ENCODE results near the gene WARS2. TPM values are rescaled to one million over a fixed set of nuclear protein-coding genes. Genes with fewer than 3 reads are reported as not detected.

The WARS2 gene
- total RNA-seq, 1 experiment from 2014 or later: 27.7 TPM

GRCh38 chr1:119006406-119007279, 133.8 kb downstream of the WARS2 start:
- intact Hi-C loops (cut with micrococcal nuclease): no loop called here
- no peaks in the 10 kb centered on the region for H3K36me3 Mint-ChIP-seq (ENCODE audit: insufficient read depth, unreplicated experiment)
- TF ChIP-seq, protein P1, sequence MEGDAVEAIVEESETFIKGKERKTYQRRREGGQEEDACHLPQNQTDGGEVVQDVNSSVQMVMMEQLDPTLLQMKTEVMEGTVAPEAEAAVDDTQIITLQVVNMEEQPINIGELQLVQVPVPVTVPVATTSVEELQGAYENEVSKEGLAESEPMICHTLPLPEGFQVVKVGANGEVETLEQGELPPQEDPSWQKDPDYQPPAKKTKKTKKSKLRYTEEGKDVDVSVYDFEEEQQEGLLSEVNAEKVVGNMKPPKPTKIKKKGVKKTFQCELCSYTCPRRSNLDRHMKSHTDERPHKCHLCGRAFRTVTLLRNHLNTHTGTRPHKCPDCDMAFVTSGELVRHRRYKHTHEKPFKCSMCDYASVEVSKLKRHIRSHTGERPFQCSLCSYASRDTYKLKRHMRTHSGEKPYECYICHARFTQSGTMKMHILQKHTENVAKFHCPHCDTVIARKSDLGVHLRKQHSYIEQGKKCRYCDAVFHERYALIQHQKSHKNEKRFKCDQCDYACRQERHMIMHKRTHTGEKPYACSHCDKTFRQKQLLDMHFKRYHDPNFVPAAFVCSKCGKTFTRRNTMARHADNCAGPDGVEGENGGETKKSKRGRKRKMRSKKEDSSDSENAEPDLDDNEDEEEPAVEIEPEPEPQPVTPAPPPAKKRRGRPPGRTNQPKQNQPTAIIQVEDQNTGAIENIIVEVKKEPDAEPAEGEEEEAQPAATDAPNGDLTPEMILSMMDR (IDR thresholded peaks at IDR 0.05; ENCODE audit: unreplicated experiment): no peak
- no peak overlapping the region for H3K4me3 Mint-ChIP-seq (ENCODE audit: unreplicated experiment)
- H3K4me1 Mint-ChIP-seq (ENCODE audit: insufficient read depth, unreplicated experiment): peaks cover 18% of the 10 kb centered on the region
- POLR2A ChIA-PET: no interaction called here
- H3K9me3 Mint-ChIP-seq (ENCODE audit: unreplicated experiment): no peaks in the 10 kb centered on the region
- H3K27ac Mint-ChIP-seq (ENCODE audit: low read depth, unreplicated experiment): no peak overlapping the region
- CTCF ChIA-PET: interaction anchor here (0.7 kb wide), 1 partner anchor 12 kb away, joined by 3 read pairs; no protein-coding TSS in a partner anchor
- BruUV-seq (replicated peaks): no TSS peak
- no peaks in the 10 kb centered on the region for H3K27me3 Mint-ChIP-seq (ENCODE audit: insufficient read depth, unreplicated experiment)
- DNase-seq (ENCODE audit: unreplicated experiment): no peak

DNA sequence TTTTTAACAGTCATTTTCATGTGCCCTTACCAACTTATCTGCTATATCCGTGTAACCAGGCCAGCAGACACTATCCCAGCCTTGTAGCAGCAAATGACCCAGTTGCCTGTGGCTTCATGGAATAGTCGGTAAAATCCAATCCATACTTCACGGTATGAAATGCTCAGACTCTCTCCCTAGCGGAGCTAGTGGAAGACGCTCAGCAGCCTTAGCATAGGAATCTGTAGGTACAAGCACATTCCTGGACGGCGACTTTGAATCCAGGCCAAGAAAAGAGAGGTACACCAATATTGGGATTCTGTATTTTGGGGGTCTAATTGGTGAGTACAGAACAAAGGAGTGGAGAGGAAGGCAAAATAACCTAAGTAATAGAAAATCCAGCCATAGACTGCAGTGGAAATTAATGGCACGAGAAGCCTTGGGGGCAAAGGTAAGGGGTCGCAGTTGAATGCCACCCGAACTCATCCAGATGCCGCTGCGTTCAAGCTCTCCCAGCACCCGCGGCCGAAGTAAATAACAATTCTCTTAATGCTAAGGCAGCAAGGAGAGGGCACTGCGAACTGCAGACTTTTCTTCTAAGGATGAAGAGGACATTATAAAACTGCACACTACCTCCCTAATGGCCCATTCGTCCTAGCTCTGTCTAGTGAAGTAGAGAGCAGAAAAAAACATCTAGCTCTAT, 134.6 kb downstream of the WARS2 start:
- DNase-seq (ENCODE audit: unreplicated experiment): no peak
- ChIA-PET CTCF (interaction anchor here (0.6 to 1.2 kb wide), 5 partner anchors 8 to 854 kb away, joined by 3 to 5 read pairs (median 4); no protein-coding TSS in a partner anchor), POLR2A (interaction anchor here (0.5 kb wide), 1 partner anchor 72 kb away, joined by 3 read pairs; no protein-coding TSS in a partner anchor)
- TF ChIP-seq, protein P1 (IDR thresholded peaks at IDR 0.05; ENCODE audit: unreplicated experiment): no peak
- no peaks in the 10 kb centered on the region for H3K36me3 Mint-ChIP-seq (ENCODE audit: insufficient read depth, unreplicated experiment)
- peaks cover 18% of the 10 kb centered on the region for H3K4me1 Mint-ChIP-seq (ENCODE audit: insufficient read depth, unreplicated experiment)
- H3K4me3 Mint-ChIP-seq (ENCODE audit: unreplicated experiment): no peak overlapping the region
- intact Hi-C loops (cut with micrococcal nuclease): no loop called here
- H3K9me3 Mint-ChIP-seq (ENCODE audit: unreplicated experiment): no peaks in the 10 kb centered on the region
- no peaks in the 10 kb centered on the region for H3K27me3 Mint-ChIP-seq (ENCODE audit: insufficient read depth, unreplicated experiment)
- BruUV-seq (replicated peaks): no TSS peak
- no peak overlapping the region for H3K27ac Mint-ChIP-seq (ENCODE audit: low read depth, unreplicated experiment)

GRCh38 chr1:119004781-119005180, 135.7 kb downstream of the WARS2 start:
- Mint-ChIP-seq H3K4me1 (ENCODE audit: insufficient read depth, unreplicated experiment) (peaks cover 18% of the 10 kb centered on the region), H3K9me3 (ENCODE audit: unreplicated experiment) (no peaks in the 10 kb centered on the region), H3K36me3 (ENCODE audit: insufficient read depth, unreplicated experiment) (no peaks in the 10 kb centered on the region), H3K27me3 (ENCODE audit: insufficient read depth, unreplicated experiment) (no peaks in the 10 kb centered on the region), H3K4me3 (ENCODE audit: unreplicated experiment) (no peak overlapping the region), H3K27ac (ENCODE audit: low read depth, unreplicated experiment) (no peak overlapping the region)
- no peak for DNase-seq (ENCODE audit: unreplicated experiment)
- intact Hi-C loops (cut with micrococcal nuclease): loop anchor here (5.0 kb wide), 1 partner anchor 42 kb away; no protein-coding TSS in a partner anchor
- BruUV-seq (replicated peaks): no TSS peak
- TF ChIP-seq, protein P1 (IDR thresholded peaks at IDR 0.05; ENCODE audit: unreplicated experiment): no peak
- ChIA-PET POLR2A (no interaction called here), CTCF (interaction anchor here (0.6 to 1.2 kb wide), 3 partner anchors 850 to 897 kb away, joined by 3 to 5 read pairs (median 4); no protein-coding TSS in a partner anchor)

DNA sequence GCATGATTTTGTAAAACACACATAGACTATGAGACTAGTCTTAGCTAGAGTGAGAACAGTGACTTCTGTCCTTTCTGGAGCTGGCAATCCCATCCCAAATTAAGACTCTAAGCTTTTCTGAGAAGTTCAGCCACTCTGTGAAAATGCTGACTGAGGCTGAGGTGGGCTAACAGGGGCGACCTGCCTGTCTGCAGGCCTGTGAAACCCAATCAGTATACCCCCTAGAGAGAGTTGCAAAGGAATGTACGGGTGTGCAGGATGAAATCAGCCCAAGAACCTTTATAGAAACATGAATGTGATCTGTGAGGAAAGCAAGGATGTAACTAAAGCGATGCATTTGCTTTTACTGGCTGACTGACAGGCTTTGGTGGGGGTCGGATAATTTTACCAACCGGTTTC, 136.3 kb downstream of the WARS2 start:
- Mint-ChIP-seq H3K9me3 (ENCODE audit: unreplicated experiment) (no peaks in the 10 kb centered on the region), H3K27ac (ENCODE audit: low read depth, unreplicated experiment) (no peak overlapping the region), H3K4me3 (ENCODE audit: unreplicated experiment) (no peak overlapping the region), H3K36me3 (ENCODE audit: insufficient read depth, unreplicated experiment) (no peaks in the 10 kb centered on the region), H3K4me1 (ENCODE audit: insufficient read depth, unreplicated experiment) (peaks cover 16% of the 10 kb centered on the region), H3K27me3 (ENCODE audit: insufficient read depth, unreplicated experiment) (no peaks in the 10 kb centered on the region)
- CTCF ChIA-PET: interaction anchor here (0.6 to 1.2 kb wide), 3 partner anchors 760 to 850 kb away, joined by 4 to 7 read pairs (median 4); no protein-coding TSS in a partner anchor
- intact Hi-C loops (cut with micrococcal nuclease): loop anchor here (5.0 kb wide), 1 partner anchor 42 kb away; no protein-coding TSS in a partner anchor
- no TSS peak for BruUV-seq (replicated peaks)
- no peak for DNase-seq (ENCODE audit: unreplicated experiment)
- TF ChIP-seq, protein P1 (IDR thresholded peaks at IDR 0.05; ENCODE audit: unreplicated experiment): no peak
- POLR2A ChIA-PET: no interaction called here
